ENCODE data around the gene CTIF. TPM values are rescaled to one million over a fixed set of nuclear protein-coding genes. Genes with fewer than 3 reads are reported as not detected.

The CTIF gene
- polyA plus RNA-seq, 1 of the 3 experiments (the other 2 are of a cell fraction): 47.2 TPM

GRCh38 chr18:48763719-48764100, 224.9 kb downstream of the CTIF start:
- no peaks in the 10 kb centered on the region for H3K27me3 ChIP-seq (ENCODE audit: insufficient read depth)
- 100% methylated on average over 2 of the region's 6 CpGs for WGBS (ENCODE audit: low lambda C conversion rate)
- no peak for TF ChIP-seq TCF12 (IDR thresholded peaks at IDR 0.05)
- TF ChIP-seq POLR2AphosphoS5 (IDR thresholded peaks at IDR 0.05; ENCODE audit: low read depth, low read length): no peak
- no peak for TF ChIP-seq USF1 (IDR thresholded peaks at IDR 0.05; ENCODE audit: borderline replicate concordance, low read depth)
- TF ChIP-seq FOSL2 (IDR thresholded peaks at IDR 0.05; ENCODE audit: borderline replicate concordance, low read depth): no peak
- no peak for TF ChIP-seq GATA2 (CRISPR knock-in tag; IDR thresholded peaks at IDR 0.05)
- TF ChIP-seq MXI1 (IDR thresholded peaks at IDR 0.05; ENCODE audit: low read depth, low read length): no peak
- no peak for TF ChIP-seq YY1 (IDR thresholded peaks at IDR 0.05; ENCODE audit: low read depth)
- no peak for TF ChIP-seq TEAD4 (IDR thresholded peaks at IDR 0.05; ENCODE audit: borderline replicate concordance, insufficient read depth)
- no peak for TF ChIP-seq GABPA (IDR thresholded peaks at IDR 0.05; ENCODE audit: low read depth)
- H3K9me3 ChIP-seq: no peaks in the 10 kb centered on the region
- H3K4me2 ChIP-seq: no peak overlapping the region
- H3K4me3 ChIP-seq (ENCODE audit: low read depth in 2 of 2, low read length in 1 of 2): no peak overlapping the region
- H3K4me1 ChIP-seq (ENCODE audit: control insufficient read depth in 1 of 2, insufficient read depth in 2 of 2, low read depth in 1 of 2, low read length in 1 of 2): peaks cover 0 to 3% of the 10 kb centered on the region in 2 experiments; a peak in 1 of 4 replicates
- H3K27ac ChIP-seq (ENCODE audit: low read depth in 2 of 2, low read length in 1 of 2): no peak overlapping the region
- peaks cover 3% of the 10 kb centered on the region; the same call in 1 of the 2 replicates for H3K79me2 ChIP-seq (ENCODE audit: insufficient read depth)
- ChIA-PET CTCF (interaction anchor here (0.6 to 2.6 kb wide), 2 partner anchors 13 to 17 kb away, joined by 3 to 8 read pairs; no protein-coding TSS in a partner anchor), POLR2A (no interaction called here)
- DNase-seq: no peak
- no peak overlapping the region for H3K9ac ChIP-seq
- peaks cover 2% of the 10 kb centered on the region; the same call in 1 of the 2 replicates for H4K20me1 ChIP-seq (ENCODE audit: insufficient read depth)
- no peaks in the 10 kb centered on the region for H3F3A ChIP-seq (replicated peaks; ENCODE audit: insufficient read depth)
- peaks cover 10 to 77% of the 10 kb centered on the region in 2 experiments for H3K36me3 ChIP-seq (replicated peaks in 1 of 2; ENCODE audit: control insufficient read depth in 1 of 2, insufficient read depth in 2 of 2, low read length in 1 of 2)
- no peak overlapping the region for H2AFZ ChIP-seq (ENCODE audit: low read depth)
- H3K9me2 ChIP-seq: no peaks in the 10 kb centered on the region

DNA sequence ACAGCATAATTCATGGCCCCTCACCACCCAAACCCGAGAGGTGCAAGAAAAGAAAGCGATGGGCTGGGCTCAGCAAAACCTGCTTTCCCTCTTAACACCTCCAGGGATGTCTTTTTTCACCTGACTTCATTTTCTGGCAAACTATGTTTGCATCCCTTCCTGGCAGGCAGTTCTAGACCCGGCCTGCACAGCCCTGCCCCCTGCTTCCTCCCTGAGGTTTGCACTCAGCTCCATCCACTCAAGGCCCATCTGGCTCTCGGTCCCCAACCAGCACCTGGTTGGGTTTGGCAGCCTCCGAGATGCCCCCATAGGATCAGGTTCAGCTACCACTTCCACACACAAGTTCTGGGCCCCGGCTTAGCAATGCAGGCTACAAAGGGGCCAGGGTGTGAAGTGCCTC, 226.2 kb downstream of the CTIF start:
- H3K9ac ChIP-seq: no peak overlapping the region
- H3K4me3 ChIP-seq (ENCODE audit: low read depth in 2 of 2, low read length in 1 of 2): no peak overlapping the region
- H3K9me3 ChIP-seq: no peaks in the 10 kb centered on the region
- no peaks in the 10 kb centered on the region for H3F3A ChIP-seq (replicated peaks; ENCODE audit: insufficient read depth)
- CTCF ChIA-PET: interaction anchor here (1.2 to 2.6 kb wide), 3 partner anchors 12 to 53 kb away, joined by 3 to 8 read pairs (median 3); no protein-coding TSS in a partner anchor
- no peaks in the 10 kb centered on the region for H3K9me2 ChIP-seq
- H3K4me1 ChIP-seq (ENCODE audit: control insufficient read depth in 1 of 2, insufficient read depth in 2 of 2, low read depth in 1 of 2, low read length in 1 of 2): peaks cover 0 to 13% of the 10 kb centered on the region in 2 experiments; a peak in 1 of 4 replicates
- H3K79me2 ChIP-seq (ENCODE audit: insufficient read depth): peaks cover 3% of the 10 kb centered on the region; the same call in 1 of the 2 replicates
- no peak overlapping the region for H3K27ac ChIP-seq (ENCODE audit: low read depth in 2 of 2, low read length in 1 of 2)
- no peak for DNase-seq
- WGBS (ENCODE audit: low lambda C conversion rate): 93% methylated on average over 6 of the region's 6 CpGs
- peaks cover 10 to 65% of the 10 kb centered on the region in 2 experiments for H3K36me3 ChIP-seq (replicated peaks in 1 of 2; ENCODE audit: control insufficient read depth in 1 of 2, insufficient read depth in 2 of 2, low read length in 1 of 2)
- H4K20me1 ChIP-seq (ENCODE audit: insufficient read depth): peaks cover 9% of the 10 kb centered on the region; the same call in 1 of the 2 replicates
- POLR2A ChIA-PET: interaction anchor here (0.6 kb wide), 1 partner anchor 466 kb away, joined by 3 read pairs; no protein-coding TSS in a partner anchor
- H3K27me3 ChIP-seq (ENCODE audit: insufficient read depth): no peaks in the 10 kb centered on the region
- H3K4me2 ChIP-seq: no peak overlapping the region
- H2AFZ ChIP-seq (ENCODE audit: low read depth): no peak overlapping the region
- TF ChIP-seq NRF1 (IDR thresholded peaks at IDR 0.05; ENCODE audit: low read depth, low read length): no peak
- no peak for TF ChIP-seq TEAD4 (IDR thresholded peaks at IDR 0.05; ENCODE audit: borderline replicate concordance, insufficient read depth)
- TF ChIP-seq SIN3A (IDR thresholded peaks at IDR 0.05; ENCODE audit: borderline replicate concordance, low read depth, low read length): no peak
- TF ChIP-seq, protein P1, sequence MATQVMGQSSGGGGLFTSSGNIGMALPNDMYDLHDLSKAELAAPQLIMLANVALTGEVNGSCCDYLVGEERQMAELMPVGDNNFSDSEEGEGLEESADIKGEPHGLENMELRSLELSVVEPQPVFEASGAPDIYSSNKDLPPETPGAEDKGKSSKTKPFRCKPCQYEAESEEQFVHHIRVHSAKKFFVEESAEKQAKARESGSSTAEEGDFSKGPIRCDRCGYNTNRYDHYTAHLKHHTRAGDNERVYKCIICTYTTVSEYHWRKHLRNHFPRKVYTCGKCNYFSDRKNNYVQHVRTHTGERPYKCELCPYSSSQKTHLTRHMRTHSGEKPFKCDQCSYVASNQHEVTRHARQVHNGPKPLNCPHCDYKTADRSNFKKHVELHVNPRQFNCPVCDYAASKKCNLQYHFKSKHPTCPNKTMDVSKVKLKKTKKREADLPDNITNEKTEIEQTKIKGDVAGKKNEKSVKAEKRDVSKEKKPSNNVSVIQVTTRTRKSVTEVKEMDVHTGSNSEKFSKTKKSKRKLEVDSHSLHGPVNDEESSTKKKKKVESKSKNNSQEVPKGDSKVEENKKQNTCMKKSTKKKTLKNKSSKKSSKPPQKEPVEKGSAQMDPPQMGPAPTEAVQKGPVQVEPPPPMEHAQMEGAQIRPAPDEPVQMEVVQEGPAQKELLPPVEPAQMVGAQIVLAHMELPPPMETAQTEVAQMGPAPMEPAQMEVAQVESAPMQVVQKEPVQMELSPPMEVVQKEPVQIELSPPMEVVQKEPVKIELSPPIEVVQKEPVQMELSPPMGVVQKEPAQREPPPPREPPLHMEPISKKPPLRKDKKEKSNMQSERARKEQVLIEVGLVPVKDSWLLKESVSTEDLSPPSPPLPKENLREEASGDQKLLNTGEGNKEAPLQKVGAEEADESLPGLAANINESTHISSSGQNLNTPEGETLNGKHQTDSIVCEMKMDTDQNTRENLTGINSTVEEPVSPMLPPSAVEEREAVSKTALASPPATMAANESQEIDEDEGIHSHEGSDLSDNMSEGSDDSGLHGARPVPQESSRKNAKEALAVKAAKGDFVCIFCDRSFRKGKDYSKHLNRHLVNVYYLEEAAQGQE (IDR thresholded peaks at IDR 0.05; ENCODE audit: low read depth, low read length): no peak
- no peak for TF ChIP-seq TCF12 (IDR thresholded peaks at IDR 0.05)
- TF ChIP-seq MEF2A (IDR thresholded peaks at IDR 0.05; ENCODE audit: borderline replicate concordance, low read depth): no peak
- no peak for TF ChIP-seq RFX5 (IDR thresholded peaks at IDR 0.05; ENCODE audit: low read length)
- TF ChIP-seq EP300 (IDR thresholded peaks at IDR 0.05; ENCODE audit: borderline replicate concordance in 1 of 2, low read depth in 1 of 2, low read length in 1 of 2): no peak
- no peak for TF ChIP-seq EZH2phosphoT487 (IDR thresholded peaks at IDR 0.05; ENCODE audit: borderline replicate concordance, low read depth)
- TF ChIP-seq POLR2AphosphoS5 (IDR thresholded peaks at IDR 0.05; ENCODE audit: low read depth, low read length): no peak
- TF ChIP-seq FOSL2 (IDR thresholded peaks at IDR 0.05; ENCODE audit: borderline replicate concordance, low read depth): no peak
- no peak for TF ChIP-seq CHD2 (IDR thresholded peaks at IDR 0.05; ENCODE audit: low read length, partially characterized antibody)
- TF ChIP-seq RCOR1 (IDR thresholded peaks at IDR 0.05; ENCODE audit: low read length): no peak
- no peak for TF ChIP-seq YY1 (IDR thresholded peaks at IDR 0.05; ENCODE audit: low read depth)
- TF ChIP-seq PBX3 (IDR thresholded peaks at IDR 0.05): no peak
- no peak for TF ChIP-seq CTCF (IDR thresholded peaks at IDR 0.05)

All from SK-N-SH (cell line).